H9 (cell line): ENCODE measurements around the gene SIN3A. TPM values are rescaled to one million over a fixed set of nuclear protein-coding genes. Genes with fewer than 3 reads are reported as not detected.

ENCODE experiments used
- DNase-seq: peaks from one replicate; pipeline ENCODE4 v3.0.0-alpha.2; 2017
- H2AFZ ChIP-seq: one replicate; pipeline ENCODE4 v1.6.1; 2013; ENCODE audit warnings: mild to moderate bottlenecking, low read length, control low read depth, moderate library complexity
- H2AK5ac ChIP-seq: 2 replicates; pipeline ENCODE4 v1.6.1; 2013; ENCODE audit warnings: low read length, control low read depth, mixed read lengths; ENCODE audit not compliant: insufficient read length
- H2BK120ac ChIP-seq: one replicate; pipeline ENCODE4 v1.6.1; 2013; ENCODE audit warnings: low read depth, mild to moderate bottlenecking, low read length, control low read depth, inconsistent platforms; ENCODE audit not compliant: poor library complexity, severe bottlenecking
- H2BK12ac ChIP-seq: 2 replicates; pipeline ENCODE4 v1.6.1; 2013; ENCODE audit warnings: low read length, control low read depth, mixed read lengths, low read depth; ENCODE audit not compliant: insufficient read length
- H2BK15ac ChIP-seq: 2 replicates; pipeline ENCODE4 v1.6.1; 2013; ENCODE audit warnings: low read depth, low read length, control low read depth
- H2BK20ac ChIP-seq: one replicate; pipeline ENCODE4 v1.6.1; 2013; ENCODE audit warnings: low read depth, mild to moderate bottlenecking, low read length, control low read depth, inconsistent platforms; ENCODE audit not compliant: poor library complexity, severe bottlenecking
- H2BK5ac ChIP-seq: 2 replicates; pipeline ENCODE4 v1.6.1; 2013; ENCODE audit warnings: low read length, control low read depth, mixed read lengths; ENCODE audit not compliant: insufficient read length
- H3K14ac ChIP-seq: 2 replicates; pipeline ENCODE4 v1.6.1; 2013; ENCODE audit warnings: low read length, control low read depth; ENCODE audit not compliant: insufficient read depth
- H3K18ac ChIP-seq: 2 replicates; pipeline ENCODE4 v1.6.1; 2013; ENCODE audit warnings: low read depth, mild to moderate bottlenecking, mixed read lengths, low read length, control low read depth; ENCODE audit not compliant: insufficient read length
- H3K23ac ChIP-seq: 2 replicates; pipeline ENCODE4 v1.6.1; 2013; ENCODE audit warnings: low read length, control low read depth, mixed read lengths, low read depth; ENCODE audit not compliant: insufficient read length
- H3K23me2 ChIP-seq: 2 replicates; pipeline ENCODE4 v1.6.1; 2013; ENCODE audit warnings: low read depth, mild to moderate bottlenecking, mixed read lengths, low read length, control low read depth; ENCODE audit not compliant: insufficient read length, poor library complexity, severe bottlenecking
- H3K27ac ChIP-seq: 2 replicates; pipeline ENCODE4 v1.5.1; 2013; ENCODE audit warnings: low read length, control low read depth, mixed read lengths, low read depth; ENCODE audit not compliant: insufficient read length
- H3K27me3 ChIP-seq: 2 replicates; pipeline ENCODE4 v1.6.1; 2013; ENCODE audit warnings: low read length, control low read depth, inconsistent platforms; ENCODE audit not compliant: insufficient read depth
- H3K4ac ChIP-seq: 2 replicates; pipeline ENCODE4 v1.6.1; 2013; ENCODE audit warnings: low read depth, mild to moderate bottlenecking, control low read depth, inconsistent platforms, low read length, moderate library complexity
- H3K4me1 ChIP-seq: 2 replicates; pipeline ENCODE4 v1.6.1; 2013; ENCODE audit warnings: low read length, control low read depth, inconsistent platforms; ENCODE audit not compliant: insufficient read depth
- H3K4me2 ChIP-seq: 2 replicates; pipeline ENCODE4 v1.6.1; 2013; ENCODE audit warnings: low read length, control low read depth, mixed read lengths; ENCODE audit not compliant: insufficient read length, insufficient read depth
- H3K56ac ChIP-seq: 2 replicates; pipeline ENCODE4 v1.6.1; 2013; ENCODE audit warnings: low read depth, mild to moderate bottlenecking, mixed read lengths, low read length, control low read depth; ENCODE audit not compliant: insufficient read length
- H3K79me1 ChIP-seq: 2 replicates; pipeline ENCODE4 v1.6.1; 2013; ENCODE audit warnings: low read depth, mild to moderate bottlenecking, moderate library complexity, low read length, control low read depth, inconsistent platforms; ENCODE audit not compliant: insufficient read depth, poor library complexity, severe bottlenecking
- H3K79me2 ChIP-seq: 2 replicates; pipeline ENCODE4 v1.6.1; 2013; ENCODE audit warnings: low read length, control low read depth, inconsistent platforms; ENCODE audit not compliant: insufficient read depth
- H3K9ac ChIP-seq: 2 replicates; pipeline ENCODE4 v1.6.1; 2013; ENCODE audit warnings: low read length, control low read depth, mixed read lengths; ENCODE audit not compliant: insufficient read length; ENCODE audit errors: extremely low read depth
- H3K9me3 ChIP-seq: one replicate; pipeline ENCODE4 v1.6.1; 2013; ENCODE audit warnings: low read depth, low read length, inconsistent platforms; ENCODE audit not compliant: control insufficient read depth
- H3T11ph ChIP-seq: one replicate; pipeline ENCODE4 v1.6.1; 2013; ENCODE audit warnings: mild to moderate bottlenecking, low read length, control low read depth, inconsistent platforms
- H4K20me1 ChIP-seq: one replicate; pipeline ENCODE4 v1.6.1; 2013; ENCODE audit not compliant: control insufficient read depth, insufficient read length, insufficient read depth
- H4K5ac ChIP-seq: 2 replicates; pipeline ENCODE4 v1.6.1; 2013; ENCODE audit warnings: low read depth, mild to moderate bottlenecking, mixed read lengths, low read length, control low read depth; ENCODE audit not compliant: insufficient read length
- H4K8ac ChIP-seq: replicated peaks from 2 replicates; pipeline ENCODE4 v1.6.1; 2013; ENCODE audit warnings: low read length, control low read depth, mixed read lengths, low read depth; ENCODE audit not compliant: insufficient read length
- H4K91ac ChIP-seq: 2 replicates; pipeline ENCODE4 v1.6.1; 2013; ENCODE audit warnings: low read depth, mild to moderate bottlenecking, moderate library complexity, mixed read lengths, low read length, control low read depth; ENCODE audit not compliant: insufficient read length
- H3K27ac Mint-ChIP-seq, 3 experiments: 2 replicates in 2 of 3; 3 replicates in 1 of 3; pipeline ENCODE4 v1.8.0; 2020 to 2021; ENCODE audit warnings: mixed read lengths in 3 of 3, mild to moderate bottlenecking in 1 of 3, moderate library complexity in 1 of 3
- H3K27me3 Mint-ChIP-seq: 2 replicates; pipeline ENCODE4 v1.8.0; 2021; ENCODE audit warnings: low read depth, mild to moderate bottlenecking, moderate library complexity, mixed read lengths
- H3K36me3 Mint-ChIP-seq, 3 experiments: 2 replicates in 2 of 3; 3 replicates in 1 of 3; pipeline ENCODE4 v1.8.0; 2020 to 2021; ENCODE audit warnings: low read depth in 3 of 3, mixed read lengths in 3 of 3; ENCODE audit not compliant: insufficient read depth in 1 of 3
- H3K4me1 Mint-ChIP-seq, 2 experiments: 2 replicates each; pipeline ENCODE4 v1.8.0; 2020; ENCODE audit warnings: mixed read lengths in 2 of 2
- H3K4me3 Mint-ChIP-seq, 2 experiments: 2 replicates in 1 of 2; 3 replicates in 1 of 2; pipeline ENCODE4 v1.8.0; 2020 to 2021; ENCODE audit warnings: mild to moderate bottlenecking in 2 of 2, mixed read lengths in 2 of 2, moderate library complexity in 1 of 2
- H3K9me3 Mint-ChIP-seq, 2 experiments: 2 replicates in 1 of 2; 3 replicates in 1 of 2; pipeline ENCODE4 v1.8.0; 2020; ENCODE audit warnings: mild to moderate bottlenecking in 2 of 2, mixed read lengths in 2 of 2, moderate library complexity in 1 of 2
- WGBS: extraction: QIAGEN DNeasy Blood & Tissue Kit; methylation state at CpG from one replicate; pipeline ENCODE4 v1.1.7; 2013; ENCODE audit warnings: missing lambda C conversion rate, low lambda C conversion rate, mixed read lengths; ENCODE audit not compliant: insufficient read length; ENCODE audit errors: extremely low coverage; 5-methylcytosine and 5-hydroxymethylcytosine counted together
- total RNA-seq: library from RNA; stranded (reverse); gene quantifications from 2 replicates; pipeline ENCODE4 v1.2.1, GENCODE V29; 2021
- TF ChIP-seq, protein P1 (sequence below): fragments of 200-600 bp; sonication (generic); conservative IDR thresholded peaks from 3 replicates; pipeline ENCODE4 v1.8.0; 2021; ENCODE audit warnings: antibody characterized with exemption, mild to moderate bottlenecking

Gene SIN3A
- total RNA-seq, 1 experiment from 2014 or later: 102 TPM

DNA sequence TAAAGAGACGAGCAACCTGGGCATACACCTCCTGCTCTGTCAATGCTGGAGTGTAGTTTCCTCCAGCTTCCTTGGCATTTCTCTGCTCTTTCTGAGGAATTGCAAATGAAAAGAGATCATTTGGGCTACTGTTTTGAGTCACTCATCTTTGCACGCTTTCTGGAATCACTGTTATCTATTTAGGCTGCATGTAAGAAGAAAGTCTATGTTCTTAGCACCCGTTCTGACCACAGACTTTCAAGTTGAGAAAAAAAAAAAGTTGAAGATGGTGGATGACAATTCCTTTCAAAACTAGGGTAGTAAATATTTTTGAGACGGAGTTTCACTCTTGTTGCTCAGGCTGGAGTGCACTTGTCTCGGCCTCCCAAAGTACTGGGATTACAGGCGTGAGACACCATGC lies 41.3 kb downstream of the SIN3A start:
- no peak overlapping the region for H3K4ac ChIP-seq
- no peak overlapping the region for H2BK120ac ChIP-seq
- no peak overlapping the region for H2BK12ac ChIP-seq
- H3K4me1 ChIP-seq: no peaks in the 10 kb centered on the region
- H4K8ac ChIP-seq: no peak overlapping the region
- no peak for DNase-seq
- no peaks in the 10 kb centered on the region for H3K79me2 ChIP-seq
- no peak overlapping the region for H2BK5ac ChIP-seq
- no peak overlapping the region for H3K56ac ChIP-seq
- H2AFZ ChIP-seq: no peak overlapping the region
- no peaks in the 10 kb centered on the region for H3K79me1 ChIP-seq
- no peak overlapping the region for H3T11ph ChIP-seq
- H3K27ac ChIP-seq: no peak overlapping the region
- H3K4me2 ChIP-seq: no peak overlapping the region
- no peak overlapping the region for H3K14ac ChIP-seq
- no peak overlapping the region for H2BK20ac ChIP-seq
- Mint-ChIP-seq H3K9me3 (no peaks in the 10 kb centered on the region), H3K36me3 (peaks cover 59 to 94% (median 88%) of the 10 kb centered on the region in 3 experiments; a peak in 6 of 7 replicates), H3K27ac (peak overlapping the region in 1 of 3 experiments; percentile 24; a peak in 1 of 7 replicates), H3K27me3 (no peaks in the 10 kb centered on the region), H3K4me3 (no peak overlapping the region), H3K4me1 (no peaks in the 10 kb centered on the region)
- H3K9me3 ChIP-seq: no peaks in the 10 kb centered on the region
- H3K9ac ChIP-seq: no peak overlapping the region
- no peak overlapping the region for H4K91ac ChIP-seq
- TF ChIP-seq, protein P1, sequence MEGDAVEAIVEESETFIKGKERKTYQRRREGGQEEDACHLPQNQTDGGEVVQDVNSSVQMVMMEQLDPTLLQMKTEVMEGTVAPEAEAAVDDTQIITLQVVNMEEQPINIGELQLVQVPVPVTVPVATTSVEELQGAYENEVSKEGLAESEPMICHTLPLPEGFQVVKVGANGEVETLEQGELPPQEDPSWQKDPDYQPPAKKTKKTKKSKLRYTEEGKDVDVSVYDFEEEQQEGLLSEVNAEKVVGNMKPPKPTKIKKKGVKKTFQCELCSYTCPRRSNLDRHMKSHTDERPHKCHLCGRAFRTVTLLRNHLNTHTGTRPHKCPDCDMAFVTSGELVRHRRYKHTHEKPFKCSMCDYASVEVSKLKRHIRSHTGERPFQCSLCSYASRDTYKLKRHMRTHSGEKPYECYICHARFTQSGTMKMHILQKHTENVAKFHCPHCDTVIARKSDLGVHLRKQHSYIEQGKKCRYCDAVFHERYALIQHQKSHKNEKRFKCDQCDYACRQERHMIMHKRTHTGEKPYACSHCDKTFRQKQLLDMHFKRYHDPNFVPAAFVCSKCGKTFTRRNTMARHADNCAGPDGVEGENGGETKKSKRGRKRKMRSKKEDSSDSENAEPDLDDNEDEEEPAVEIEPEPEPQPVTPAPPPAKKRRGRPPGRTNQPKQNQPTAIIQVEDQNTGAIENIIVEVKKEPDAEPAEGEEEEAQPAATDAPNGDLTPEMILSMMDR: no peak
- no peaks in the 10 kb centered on the region for H3K23me2 ChIP-seq
- no peaks in the 10 kb centered on the region for H4K20me1 ChIP-seq
- no peak overlapping the region for H2AK5ac ChIP-seq
- H3K23ac ChIP-seq: no peak overlapping the region
- H2BK15ac ChIP-seq: no peak overlapping the region
- H3K18ac ChIP-seq: no peak overlapping the region
- no CpG with 5 or more reads among the region's 6 CpGs for WGBS
- H4K5ac ChIP-seq: no peak overlapping the region
- no peaks in the 10 kb centered on the region; the same call in 1 of the 2 replicates for H3K27me3 ChIP-seq
